NT2/D1 (cell line): ENCODE results near the gene SMARCB1.
A peak's percentile ranks its signal among the peaks of the same experiment; 100 is the strongest.

Experiments used
- DNase-seq: peaks from one replicate; pipeline ENCODE4 v3.0.0-alpha.2; 2011; ENCODE audit warnings: low read depth, low spot score
- H3K27me3 ChIP-seq: 2 replicates; pipeline ENCODE4 v1.6.0; 2011; ENCODE audit warnings: mild to moderate bottlenecking; ENCODE audit not compliant: insufficient read length, insufficient read depth
- H3K36me3 ChIP-seq: 2 replicates; pipeline ENCODE4 v1.6.1; 2011; ENCODE audit warnings: mild to moderate bottlenecking, low read length, mixed read lengths; ENCODE audit not compliant: insufficient read depth, insufficient read length
- H3K4me1 ChIP-seq: 2 replicates; pipeline ENCODE4 v1.5.1; 2011; ENCODE audit not compliant: insufficient read depth, insufficient read length
- H3K4me3 ChIP-seq: 2 replicates; pipeline ENCODE4 v1.5.1; 2011; ENCODE audit warnings: low read depth; ENCODE audit not compliant: insufficient read length
- H3K9ac ChIP-seq: 2 replicates; pipeline ENCODE4 v1.6.0; 2011; ENCODE audit warnings: low read depth; ENCODE audit not compliant: insufficient read length
- H3K9me3 ChIP-seq: 2 replicates; pipeline ENCODE4 v1.5.1; 2011; ENCODE audit warnings: mild to moderate bottlenecking, low read length; ENCODE audit not compliant: insufficient read depth
- SUZ12 ChIP-seq: IDR thresholded peaks from 2 replicates; pipeline ENCODE4 v1.6.1; 2011; ENCODE audit not compliant: insufficient read length, insufficient read depth; ENCODE audit errors: extremely low read depth
- YY1 ChIP-seq: IDR thresholded peaks from 2 replicates; pipeline ENCODE4 v1.6.1; 2011; ENCODE audit not compliant: insufficient read length, insufficient read depth
- ZNF274 ChIP-seq: IDR thresholded peaks from 2 replicates; pipeline ENCODE4 v1.6.1; 2011; ENCODE audit warnings: mild to moderate bottlenecking, low read depth, low read length

The SMARCB1 gene

GRCh38 chr22:23834793-23835483, 48.2 kb downstream of the SMARCB1 start:
- no peak for TF ChIP-seq YY1
- TF ChIP-seq ZNF274 = no peak
- no peak for TF ChIP-seq SUZ12
- H3K36me3 ChIP-seq = peaks cover 60% of the 10 kb centered on the region
- DNase-seq = no peak
- peaks cover 4% of the 10 kb centered on the region for H3K4me1 ChIP-seq
- no peak overlapping the region for H3K4me3 ChIP-seq
- no peak overlapping the region for H3K9ac ChIP-seq
- H3K9me3 ChIP-seq = no peaks in the 10 kb centered on the region
- peaks cover 7% of the 10 kb centered on the region for H3K27me3 ChIP-seq

- Histone ChIP-seq H3K27me3 (peaks cover 10% of the 10 kb centered on the region), H3K9me3 (no peaks in the 10 kb centered on the region), H3K4me1 (peaks cover 4% of the 10 kb centered on the region), H3K36me3 (peaks cover 56% of the 10 kb centered on the region), H3K4me3 (no peak overlapping the region), H3K9ac (no peak overlapping the region)
- no peak for DNase-seq
- TF ChIP-seq YY1 = no peak
- no peak for TF ChIP-seq SUZ12
- no peak for TF ChIP-seq ZNF274
Measured at GRCh38 chr22:23835484-23836144, 48.8 kb downstream of the SMARCB1 start.

- Histone ChIP-seq H3K4me1 (peaks cover 4% of the 10 kb centered on the region), H3K27me3 (peaks cover 16% of the 10 kb centered on the region), H3K9ac (no peak overlapping the region), H3K36me3 (peaks cover 52% of the 10 kb centered on the region), H3K4me3 (no peak overlapping the region), H3K9me3 (no peaks in the 10 kb centered on the region)
- TF ChIP-seq ZNF274 = no peak
- no peak for DNase-seq
Measured at GRCh38 chr22:23836281-23836680, 49.5 kb downstream of the SMARCB1 start.

GRCh38 chr22:23836692-23837495, 50.1 kb downstream of the SMARCB1 start:
- Histone ChIP-seq H3K36me3 (peaks cover 45% of the 10 kb centered on the region), H3K4me1 (peaks cover 7% of the 10 kb centered on the region), H3K9ac (no peak overlapping the region), H3K27me3 (peaks cover 22% of the 10 kb centered on the region), H3K9me3 (no peaks in the 10 kb centered on the region), H3K4me3 (no peak overlapping the region)
- TF ChIP-seq YY1 (no peak), SUZ12 (no peak), ZNF274 (no peak)
- DNase-seq = no peak

GRCh38 chr22:23837496-23837859, 50.7 kb downstream of the SMARCB1 start:
- no peak overlapping the region for H3K4me3 ChIP-seq

GRCh38 chr22:23837911-23838680, 51.3 kb downstream of the SMARCB1 start:
- no peak for DNase-seq
- H3K9ac ChIP-seq = peak overlapping the region; percentile 21
- no peak for TF ChIP-seq ZNF274
- TF ChIP-seq YY1 = no peak
- no peak for TF ChIP-seq SUZ12
- no peaks in the 10 kb centered on the region for H3K9me3 ChIP-seq
- peaks cover 10% of the 10 kb centered on the region for H3K4me1 ChIP-seq
- H3K27me3 ChIP-seq = peaks cover 29% of the 10 kb centered on the region
- H3K4me3 ChIP-seq = peak overlapping the region; percentile 67
- peaks cover 33% of the 10 kb centered on the region for H3K36me3 ChIP-seq

More at GRCh38 chr22:23837496-23837859, 50.7 kb downstream of the SMARCB1 start:
- Histone ChIP-seq H3K9me3 (no peaks in the 10 kb centered on the region), H3K4me1 (peaks cover 7% of the 10 kb centered on the region), H3K27me3 (peaks cover 25% of the 10 kb centered on the region), H3K36me3 (peaks cover 40% of the 10 kb centered on the region), H3K9ac (no peak overlapping the region)
- TF ChIP-seq SUZ12 (no peak), ZNF274 (no peak), YY1 (no peak)
- DNase-seq = no peak
